Activated CD8-positive, alpha-beta T cell treated with anti-CD3 and anti-CD28 coated beads for 36 hours (primary cell): ENCODE data around the gene CSH1. TPM values are rescaled to one million over a fixed set of nuclear protein-coding genes. Genes with fewer than 3 reads are reported as not detected.
"Not testable (repeated sequence)": the region's sequence is repeated elsewhere in the genome, so short reads cannot be mapped to it uniquely, and the experiment has no call there.

Experiments used
- ATAC-seq: fragments of 200-7000 bp; cut with Tn5 transposase; one replicate; pipeline ENCODE4 v1.10.0; 2021; ENCODE audit warnings: mild to moderate bottlenecking, moderate library complexity
- CTCF ChIA-PET: fragments of 350-600 bp; sonication (Branson Sonifier 250); formaldehyde crosslinking; loops from one replicate; lab custom pipeline; 2021; ENCODE audit warnings: antibody characterized with exemption; lab: Charles Lee
- POLR2A ChIA-PET: fragments of 350-600 bp; sonication (Branson Sonifier 250); formaldehyde crosslinking; loops from one replicate; lab custom pipeline; 2021; ENCODE audit warnings: antibody characterized with exemption; lab: Charles Lee
- DNase-seq: peaks from one replicate; pipeline ENCODE4 v3.0.0-alpha.2; 2020
- H3K27ac Mint-ChIP-seq: one replicate; pipeline ENCODE4 v1.8.0; 2021; ENCODE audit warnings: mild to moderate bottlenecking, mixed read lengths
- H3K27me3 Mint-ChIP-seq: one replicate; pipeline ENCODE4 v1.8.0; 2021; ENCODE audit warnings: mixed read lengths
- H3K36me3 Mint-ChIP-seq: one replicate; pipeline ENCODE4 v1.8.0; 2021; ENCODE audit warnings: low read depth, mixed read lengths
- H3K4me1 Mint-ChIP-seq: one replicate; pipeline ENCODE4 v1.8.0; 2021; ENCODE audit warnings: low read depth, mixed read lengths
- H3K4me3 Mint-ChIP-seq: one replicate; pipeline ENCODE4 v1.8.0; 2021; ENCODE audit warnings: mild to moderate bottlenecking, moderate library complexity, mixed read lengths
- H3K9me3 Mint-ChIP-seq: one replicate; pipeline ENCODE4 v1.8.0; 2021; ENCODE audit warnings: mixed read lengths
- intact Hi-C: fragments of 100-400 bp; cut with micrococcal nuclease; formaldehyde crosslinking; loops from one replicate; pipeline ENCODE4 v1.10.0; 2022
- total RNA-seq, 2 experiments: library from RNA; stranded (reverse); gene quantifications; one replicate each; pipeline ENCODE4 v1.2.3, GENCODE V29; 2021
- TF ChIP-seq, protein P1 (sequence below): fragments of 200-600 bp; IDR thresholded peaks from one replicate; pipeline ENCODE4 v1.8.0; 2022; ENCODE audit warnings: antibody characterized with exemption, mild to moderate bottlenecking

Gene CSH1
- total RNA-seq, 2 experiments from 2014 or later = not detected

DNA sequence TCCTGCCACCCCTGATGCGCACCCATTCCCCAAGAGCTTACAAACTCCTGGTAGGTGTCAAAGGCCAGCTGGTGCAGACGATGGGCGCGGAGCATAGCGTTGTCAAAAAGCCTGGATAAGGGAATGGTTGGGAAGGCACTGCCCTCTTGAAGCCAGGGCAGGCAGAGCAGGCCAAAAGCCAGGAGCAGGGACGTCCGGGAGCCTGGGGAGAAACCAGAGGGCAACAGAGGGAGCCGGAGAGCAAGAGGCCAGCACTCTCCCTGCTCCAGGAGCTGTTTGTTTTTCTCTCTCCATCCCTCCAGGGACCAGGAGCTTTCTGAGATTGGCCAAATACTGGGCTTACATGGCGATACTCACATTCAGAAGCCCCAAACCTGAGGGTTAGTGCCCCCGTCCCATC, 21.9 kb upstream of the CSH1 start:
- intact Hi-C loops = loop anchor here (2.0 to 5.0 kb wide), 4 partner anchors 28 to 214 kb away; partner anchors contain the start of gene ERN1
- Mint-ChIP-seq H3K9me3 (no peaks in the 10 kb centered on the region), H3K27ac (no peak overlapping the region), H3K4me1 (peaks cover 5% of the 10 kb centered on the region), H3K36me3 (no peaks in the 10 kb centered on the region), H3K27me3 (no peaks in the 10 kb centered on the region), H3K4me3 (no peak overlapping the region)
- DNase-seq (no peak), ATAC-seq (no peak)
- TF ChIP-seq, protein P1, sequence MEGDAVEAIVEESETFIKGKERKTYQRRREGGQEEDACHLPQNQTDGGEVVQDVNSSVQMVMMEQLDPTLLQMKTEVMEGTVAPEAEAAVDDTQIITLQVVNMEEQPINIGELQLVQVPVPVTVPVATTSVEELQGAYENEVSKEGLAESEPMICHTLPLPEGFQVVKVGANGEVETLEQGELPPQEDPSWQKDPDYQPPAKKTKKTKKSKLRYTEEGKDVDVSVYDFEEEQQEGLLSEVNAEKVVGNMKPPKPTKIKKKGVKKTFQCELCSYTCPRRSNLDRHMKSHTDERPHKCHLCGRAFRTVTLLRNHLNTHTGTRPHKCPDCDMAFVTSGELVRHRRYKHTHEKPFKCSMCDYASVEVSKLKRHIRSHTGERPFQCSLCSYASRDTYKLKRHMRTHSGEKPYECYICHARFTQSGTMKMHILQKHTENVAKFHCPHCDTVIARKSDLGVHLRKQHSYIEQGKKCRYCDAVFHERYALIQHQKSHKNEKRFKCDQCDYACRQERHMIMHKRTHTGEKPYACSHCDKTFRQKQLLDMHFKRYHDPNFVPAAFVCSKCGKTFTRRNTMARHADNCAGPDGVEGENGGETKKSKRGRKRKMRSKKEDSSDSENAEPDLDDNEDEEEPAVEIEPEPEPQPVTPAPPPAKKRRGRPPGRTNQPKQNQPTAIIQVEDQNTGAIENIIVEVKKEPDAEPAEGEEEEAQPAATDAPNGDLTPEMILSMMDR = no peak
- ChIA-PET POLR2A (interaction anchor here (0.6 to 0.9 kb wide), 3 partner anchors 105 to 197 kb away, joined by 3 to 6 read pairs (median 3); no protein-coding TSS in a partner anchor), CTCF (interaction anchor here (1.0 to 9.7 kb wide), 19 partner anchors 10 to 317 kb away, joined by 3 to 126 read pairs (median 13); partner anchors contain the start of genes CD79B, ERN1 and ICAM2)

DNA sequence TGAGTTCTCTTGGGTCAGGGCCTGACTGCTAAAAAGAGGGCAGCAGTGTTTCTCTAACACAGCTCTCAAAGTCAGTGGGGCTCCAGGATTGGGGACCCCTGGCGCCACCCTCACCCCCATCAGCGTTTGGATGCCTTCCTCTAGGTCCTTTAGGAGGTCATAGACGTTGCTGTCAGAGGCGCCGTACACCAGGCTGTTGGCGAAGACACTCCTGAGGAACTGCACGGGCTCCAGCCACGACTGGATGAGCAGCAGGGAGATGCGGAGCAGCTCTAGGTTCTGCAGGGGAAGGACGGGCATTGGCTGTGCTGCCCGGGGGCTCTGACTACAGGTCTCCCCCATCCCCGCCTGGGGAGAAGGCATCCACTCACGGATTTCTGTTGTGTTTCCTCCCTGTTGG, 21.3 kb upstream of the CSH1 start:
- Mint-ChIP-seq H3K9me3 (no peaks in the 10 kb centered on the region), H3K4me1 (peaks cover 5% of the 10 kb centered on the region), H3K27me3 (no peaks in the 10 kb centered on the region), H3K27ac (no peak overlapping the region), H3K36me3 (no peaks in the 10 kb centered on the region), H3K4me3 (no peak overlapping the region)
- intact Hi-C loops = loop anchor here (2.0 to 5.0 kb wide), 4 partner anchors 29 to 215 kb away; partner anchors contain the start of gene ERN1
- ChIA-PET POLR2A (interaction anchor here (0.8 kb wide), 1 partner anchor 108 kb away, joined by 3 read pairs; no protein-coding TSS in a partner anchor), CTCF (interaction anchor here (1.3 to 9.7 kb wide), 9 partner anchors 11 to 216 kb away, joined by 3 to 126 read pairs (median 38); no protein-coding TSS in a partner anchor)
- DNase-seq (no peak), ATAC-seq (no peak)
- TF ChIP-seq, protein P1 = no peak

GRCh38 chr17:63917206-63917605, 20.8 kb upstream of the CSH1 start:
- CTCF ChIA-PET = interaction anchor here (2.8 to 9.7 kb wide), 4 partner anchors 14 to 216 kb away, joined by 19 to 126 read pairs (median 66); no protein-coding TSS in a partner anchor

GRCh38 chr17:63916566-63917185, 20.3 kb upstream of the CSH1 start:
- DNase-seq (no peak), ATAC-seq (no peak)
- ChIA-PET CTCF (interaction anchor here (1.1 to 9.7 kb wide), 5 partner anchors 30 to 217 kb away, joined by 3 to 126 read pairs (median 4); no protein-coding TSS in a partner anchor), POLR2A (no interaction called here)
- H3K4me1 Mint-ChIP-seq = peaks cover 5% of the 10 kb centered on the region
- H3K9me3 Mint-ChIP-seq = no peaks in the 10 kb centered on the region
- intact Hi-C loops = loop anchor here (5.0 kb wide), 3 partner anchors 76 to 216 kb away; partner anchors contain the start of gene ERN1
- no peaks in the 10 kb centered on the region for H3K36me3 Mint-ChIP-seq
- H3K4me3 Mint-ChIP-seq = no peak overlapping the region
- no peak overlapping the region for H3K27ac Mint-ChIP-seq
- TF ChIP-seq, protein P1 = no peak
- H3K27me3 Mint-ChIP-seq = no peaks in the 10 kb centered on the region

More at GRCh38 chr17:63917206-63917605, 20.8 kb upstream of the CSH1 start:
- H3K27ac Mint-ChIP-seq, H3K4me3 Mint-ChIP-seq, H3K36me3 Mint-ChIP-seq, DNase-seq, H3K27me3 Mint-ChIP-seq, ATAC-seq, POLR2A ChIA-PET, H3K9me3 Mint-ChIP-seq, H3K4me1 Mint-ChIP-seq: not testable (repeated sequence)
- intact Hi-C loops = loop anchor here (5.0 kb wide), 3 partner anchors 75 to 215 kb away; partner anchors contain the start of gene ERN1

- H3K9me3 Mint-ChIP-seq, H3K27me3 Mint-ChIP-seq, H3K27ac Mint-ChIP-seq, H3K4me3 Mint-ChIP-seq, H3K4me1 Mint-ChIP-seq, DNase-seq, POLR2A ChIA-PET, ATAC-seq, H3K36me3 Mint-ChIP-seq: not testable (repeated sequence)
- CTCF ChIA-PET = interaction anchor here (0.9 to 9.7 kb wide), 6 partner anchors 15 to 218 kb away, joined by 3 to 126 read pairs (median 4); no protein-coding TSS in a partner anchor
- intact Hi-C loops = loop anchor here (5.0 kb wide), 3 partner anchors 77 to 217 kb away; partner anchors contain the start of gene ERN1
Measured at GRCh38 chr17:63915753-63916152, 19.4 kb upstream of the CSH1 start.
